ENCODE results near the gene CBARP. TPM values are rescaled to one million over a fixed set of nuclear protein-coding genes. Genes with fewer than 3 reads are reported as not detected.
"Not testable (repeated sequence)": the region's sequence is repeated elsewhere in the genome, so short reads cannot be mapped to it uniquely, and the experiment has no call there.

CBARP gene
- total RNA-seq, 2 donors from 2014 or later = 1.6 to 3.8 TPM

DNA sequence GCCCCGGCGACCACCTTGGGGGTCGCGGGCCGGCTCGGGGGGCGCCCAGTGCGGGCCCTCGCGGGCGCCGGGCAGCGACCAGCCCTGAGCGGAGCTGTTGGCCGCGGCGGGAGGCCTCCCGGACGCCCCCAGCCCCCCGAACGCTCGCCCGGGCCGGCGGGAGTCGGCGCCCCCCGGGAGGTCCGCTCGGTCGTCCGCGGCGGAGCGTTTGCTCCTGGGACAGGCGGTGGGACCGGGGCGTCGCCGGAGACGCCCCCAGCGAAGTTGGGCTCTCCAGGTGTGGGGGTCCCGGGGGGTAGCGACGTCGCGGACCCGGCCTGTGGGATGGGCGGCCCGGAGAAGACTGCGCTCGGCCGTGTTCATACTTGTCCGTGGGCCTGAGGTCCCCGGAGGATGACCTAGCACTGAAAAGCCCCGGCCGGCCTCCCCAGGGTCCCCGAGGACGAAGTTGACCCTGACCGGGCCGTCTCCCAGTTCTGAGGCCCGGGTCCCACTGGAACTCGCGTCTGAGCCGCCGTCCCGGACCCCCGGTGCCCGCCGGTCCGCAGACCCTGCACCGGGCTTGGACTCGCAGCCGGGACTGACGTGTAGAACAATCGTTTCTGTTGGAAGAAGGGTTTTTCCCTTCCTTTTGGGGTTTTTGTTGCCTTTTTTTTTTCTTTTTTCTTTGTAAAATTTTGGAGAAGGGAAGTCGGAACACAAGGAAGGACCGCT is 31.5 kb downstream of the CBARP start:
- ATAC-seq (no peak), DNase-seq (no peak)
- intact Hi-C loops (cut with DNase I) = no loop called here

GRCh38 chr19:1205114-1206099 is 32.4 kb downstream of the CBARP start, which contains the start of gene STK11:
Gene STK11 (plus strand): TSS chr19:1205778. CDS start chr19:1206914, 1,136 bp downstream.
- intact Hi-C loops (cut with DNase I) = no loop called here
- DNase-seq (peak; percentile 99), ATAC-seq (peak; percentile 91 to 95)

DNA sequence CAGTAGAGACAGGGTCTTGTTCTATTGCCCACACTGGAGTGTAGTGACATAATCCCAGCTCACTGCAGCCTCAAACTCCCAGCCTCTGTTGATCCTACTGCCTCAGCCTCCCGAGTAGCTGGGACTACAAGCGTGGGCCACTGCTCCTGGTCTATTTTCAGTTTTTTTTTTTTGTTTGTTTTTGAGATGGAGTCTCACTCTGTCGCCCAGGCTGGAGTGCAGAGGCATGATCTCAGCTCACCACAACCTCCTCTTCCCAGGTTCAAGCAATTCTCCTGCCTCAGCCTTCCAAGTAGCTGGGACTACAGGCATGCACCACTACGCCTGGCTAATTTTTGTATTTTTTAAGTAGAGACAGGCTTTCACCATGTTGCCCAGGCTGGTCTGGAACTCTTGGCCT is 37.2 kb downstream of the CBARP start:
- ATAC-seq; DNase-seq; intact Hi-C loops (cut with DNase I): not testable (repeated sequence)

GRCh38 chr19:1199531-1199930 is 38.3 kb downstream of the CBARP start:
- intact Hi-C loops (cut with DNase I) = no loop called here
- DNase-seq = no peak
- ATAC-seq = no peak

GRCh38 chr19:1189419-1189818 is 48.4 kb downstream of the CBARP start:
- DNase-seq = no peak
- peak in 1 of 2 donors; percentile 73 for ATAC-seq
- intact Hi-C loops (cut with DNase I) = no loop called here

DNA sequence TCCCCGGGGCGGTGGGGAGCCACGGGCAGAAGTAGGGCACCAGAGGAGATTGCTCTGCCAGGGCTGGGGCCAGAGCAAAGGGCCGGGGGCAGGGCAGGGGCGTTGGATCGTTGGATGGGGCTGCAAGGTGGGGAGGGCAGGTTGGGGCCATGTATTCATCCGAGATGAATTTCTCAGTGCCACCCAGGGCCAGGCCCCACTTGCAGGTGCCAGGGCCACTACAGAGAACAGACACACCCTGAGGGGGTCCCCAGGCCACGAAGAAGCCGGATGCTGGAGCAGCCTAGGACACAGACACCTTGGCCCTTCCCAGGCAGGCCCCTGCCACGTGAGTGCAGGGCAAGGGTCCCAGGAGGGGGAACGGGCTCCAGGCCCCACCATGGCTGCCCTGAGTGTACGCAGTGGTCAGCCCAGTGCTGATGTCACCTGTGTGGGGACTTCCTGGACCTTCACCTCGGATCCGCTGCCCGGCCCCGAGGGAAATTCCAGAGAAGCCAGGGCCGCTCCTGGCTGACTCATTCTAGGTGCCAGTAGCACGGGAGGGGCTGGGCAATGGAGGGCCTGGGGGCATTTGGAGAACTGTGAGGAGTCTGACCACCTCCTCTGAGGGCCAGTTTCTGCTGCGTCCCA is 54.1 kb downstream of the CBARP start:
- DNase-seq (no peak), ATAC-seq (no peak)
- intact Hi-C loops (cut with DNase I) = loop anchor here in 1 of 2 donors (5.0 kb wide), 1 partner anchor 66 kb away; no protein-coding TSS in a partner anchor

DNA sequence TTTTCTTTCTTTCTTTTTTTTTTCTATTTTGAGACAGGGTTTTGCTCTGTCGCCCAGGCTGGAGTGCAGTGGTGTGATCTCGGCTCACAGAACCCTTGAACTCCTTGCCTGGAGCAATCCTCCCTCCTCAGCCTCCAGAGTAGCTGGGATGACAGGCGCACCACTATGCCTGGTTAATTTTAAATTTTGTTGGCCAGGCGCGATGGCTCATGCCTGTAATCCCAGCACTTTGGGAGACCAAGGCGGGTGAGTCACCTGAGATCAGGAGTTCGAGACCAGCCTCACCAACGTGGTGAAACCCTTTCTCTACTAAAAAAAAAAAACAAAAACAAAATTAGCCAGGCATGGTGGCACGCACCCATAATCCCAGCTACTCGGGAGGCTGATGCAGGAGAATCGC is 55.1 kb downstream of the CBARP start:
- intact Hi-C loops (cut with DNase I) = loop anchor here in 1 of 2 donors (5.0 kb wide), 1 partner anchor 65 kb away; no protein-coding TSS in a partner anchor
- ATAC-seq (no peak), DNase-seq (no peak)

- intact Hi-C loops (cut with DNase I) = loop anchor here in 1 of 2 donors (5.0 kb wide), 1 partner anchor 65 kb away; no protein-coding TSS in a partner anchor
- DNase-seq (no peak), ATAC-seq (no peak)
Measured at GRCh38 chr19:1182068-1182467, 55.7 kb downstream of the CBARP start.

- no peak for ATAC-seq
- intact Hi-C loops (cut with DNase I) = loop anchor here in 1 of 2 donors (5.0 kb wide), 1 partner anchor 64 kb away; no protein-coding TSS in a partner anchor
- no peak for DNase-seq
Measured at GRCh38 chr19:1181606-1182005, 56.2 kb downstream of the CBARP start.

Other genes with a start within 250 kb of the CBARP start
- gene GRIN3B, start 237.6 kb downstream of the CBARP start, total RNA-seq = under 1 TPM in 1 of 2 donors, not detected in 1; 0.06 TPM
- 100 to 1,000 TPM; 110 to 144 TPM for gene TMEM259, start 216.9 kb downstream of the CBARP start, total RNA-seq
- not detected for gene RNU6-2, start 216.5 kb downstream of the CBARP start, total RNA-seq
- 10 to 100 TPM; 74.4 to 83.8 TPM for gene CNN2, start 211.4 kb downstream of the CBARP start, total RNA-seq
- 10 to 100 TPM in 1 of 2 donors, 1 to 10 TPM in 1; 7.7 to 10.0 TPM for gene ABCA7, start 197.9 kb downstream of the CBARP start, total RNA-seq
- 10 to 100 TPM; 10.6 to 12.6 TPM for gene ARHGAP45, start 170.8 kb downstream of the CBARP start, total RNA-seq
- 100 to 1,000 TPM; 142 to 143 TPM for gene POLR2E, start 142.6 kb downstream of the CBARP start, total RNA-seq
- gene GPX4, start 134.0 kb downstream of the CBARP start, total RNA-seq = 100 to 1,000 TPM; 378 to 432 TPM
- gene SBNO2, start 63.7 kb downstream of the CBARP start, total RNA-seq = 10 to 100 TPM; 27.2 to 64.2 TPM
- gene STK11, start 32.2 kb downstream of the CBARP start, total RNA-seq = 10 to 100 TPM; 48.2 to 53.0 TPM
- gene ATP5F1D, start 3.7 kb upstream of the CBARP start, total RNA-seq = 100 to 1,000 TPM; 540 to 639 TPM
- 100 to 1,000 TPM in 1 of 2 donors, 10 to 100 TPM in 1; 58.7 to 148 TPM for gene MIDN, start 10.6 kb upstream of the CBARP start, total RNA-seq
- 100 to 1,000 TPM; 229 to 379 TPM for gene CIRBP, start 31.3 kb upstream of the CBARP start, total RNA-seq
- 10 to 100 TPM; 19.2 to 21.4 TPM for gene FAM174C, start 37.5 kb upstream of the CBARP start, total RNA-seq
- not detected for gene EFNA2, start 47.9 kb upstream of the CBARP start, total RNA-seq
- 100 to 1,000 TPM; 240 to 267 TPM for gene NDUFS7, start 145.9 kb upstream of the CBARP start, total RNA-seq
- gene GAMT, start 163.5 kb upstream of the CBARP start, total RNA-seq = 10 to 100 TPM; 36.0 to 48.1 TPM
- gene DAZAP1, start 169.6 kb upstream of the CBARP start, total RNA-seq = 10 to 100 TPM; 74.1 to 95.7 TPM
- gene RPS15, start 200.4 kb upstream of the CBARP start, total RNA-seq = 100 to 1,000 TPM; 714 to 737 TPM
- gene APC2, start 212.1 kb upstream of the CBARP start, total RNA-seq = under 1 TPM; 0.18 to 0.21 TPM
- 10 to 100 TPM; 16.1 to 18.9 TPM for gene C19orf25, start 241.2 kb upstream of the CBARP start, total RNA-seq

Measured in left cardiac atrium (tissue), 4 donors.